Vagina (tissue), 2 donors: Measurements from ENCODE around the gene GFM2.

Source experiments
- POLR2A ChIP-seq, 2 donors: fragments of 450-650 bp; IDR thresholded peaks; one replicate each; pipeline ENCODE4 v1.6.1; 2017; ENCODE audit warnings: antibody characterized with exemption in 2 of 2, mild to moderate bottlenecking in 2 of 2, moderate library complexity in 2 of 2
- POLR2AphosphoS5 ChIP-seq, 2 donors: sonication (generic); formaldehyde crosslinking; IDR thresholded peaks; one replicate each; pipeline ENCODE4 v1.9.0; 2017; ENCODE audit warnings: antibody characterized with exemption in 2 of 2, mild to moderate bottlenecking in 2 of 2, low read depth in 1 of 2; ENCODE audit not compliant: insufficient read depth in 1 of 2
- TF ChIP-seq, protein P1 (sequence below), 3 experiments: fragments of 450-650 bp in 2 of 3; fragments of 200-600 bp in 1 of 3; sonication (generic) in 1 of 3; IDR thresholded peaks; one replicate each; pipeline ENCODE4 v1.5.1; 2017 to 2019; ENCODE audit warnings: antibody characterized with exemption in 3 of 3, mild to moderate bottlenecking in 2 of 3, moderate library complexity in 2 of 3

DNA sequence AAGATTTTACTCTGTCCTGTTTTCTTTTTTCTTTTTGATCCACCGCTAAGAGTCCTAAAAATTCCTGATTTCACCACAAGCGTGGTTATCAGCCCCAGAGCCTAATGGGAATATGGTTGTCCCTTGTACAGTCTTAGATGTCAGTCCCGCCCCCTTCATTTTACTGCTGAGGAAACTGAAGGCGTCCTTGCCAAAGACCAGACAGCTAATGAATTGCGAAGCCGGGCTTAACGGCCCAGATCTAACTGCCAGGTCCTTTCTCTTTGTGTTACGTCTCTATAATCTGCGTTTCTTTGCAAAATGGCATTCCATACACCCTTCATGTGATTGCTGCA lies 629 bp upstream of the GFM2 start:
- no peak for TF ChIP-seq POLR2A (IDR thresholded peaks at IDR 0.05)
- TF ChIP-seq, protein P1, sequence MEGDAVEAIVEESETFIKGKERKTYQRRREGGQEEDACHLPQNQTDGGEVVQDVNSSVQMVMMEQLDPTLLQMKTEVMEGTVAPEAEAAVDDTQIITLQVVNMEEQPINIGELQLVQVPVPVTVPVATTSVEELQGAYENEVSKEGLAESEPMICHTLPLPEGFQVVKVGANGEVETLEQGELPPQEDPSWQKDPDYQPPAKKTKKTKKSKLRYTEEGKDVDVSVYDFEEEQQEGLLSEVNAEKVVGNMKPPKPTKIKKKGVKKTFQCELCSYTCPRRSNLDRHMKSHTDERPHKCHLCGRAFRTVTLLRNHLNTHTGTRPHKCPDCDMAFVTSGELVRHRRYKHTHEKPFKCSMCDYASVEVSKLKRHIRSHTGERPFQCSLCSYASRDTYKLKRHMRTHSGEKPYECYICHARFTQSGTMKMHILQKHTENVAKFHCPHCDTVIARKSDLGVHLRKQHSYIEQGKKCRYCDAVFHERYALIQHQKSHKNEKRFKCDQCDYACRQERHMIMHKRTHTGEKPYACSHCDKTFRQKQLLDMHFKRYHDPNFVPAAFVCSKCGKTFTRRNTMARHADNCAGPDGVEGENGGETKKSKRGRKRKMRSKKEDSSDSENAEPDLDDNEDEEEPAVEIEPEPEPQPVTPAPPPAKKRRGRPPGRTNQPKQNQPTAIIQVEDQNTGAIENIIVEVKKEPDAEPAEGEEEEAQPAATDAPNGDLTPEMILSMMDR (IDR thresholded peaks at IDR 0.05): no peak
- TF ChIP-seq POLR2AphosphoS5 (IDR thresholded peaks at IDR 0.05; ENCODE audit: insufficient read depth in 1 of 2, low read depth in 1 of 2): no peak
